ENCODE measurements around the gene AP3S2. TPM values are rescaled to one million over a fixed set of nuclear protein-coding genes. Genes with fewer than 3 reads are reported as not detected.

The AP3S2 gene
- total RNA-seq, 1 donor from 2014 or later, result 40.8 TPM

GRCh38 chr15:89822026-89822425, 71.8 kb downstream of the AP3S2 start:
- no peak for DNase-seq (ENCODE audit: low spot score in 2 of 2)
- FAIRE-seq, result no peak

- FAIRE-seq (no peak), DNase-seq (ENCODE audit: low spot score in 2 of 2) (no peak)
These were observed 72.9 kb downstream of the AP3S2 start for GRCh38 chr15:89820666-89821611.

GRCh38 chr15:89818287-89818686, 75.5 kb downstream of the AP3S2 start:
- no peak for FAIRE-seq

GRCh38 chr15:89817701-89818280, 76.0 kb downstream of the AP3S2 start:
- no peak for DNase-seq (ENCODE audit: low spot score in 2 of 2)
- no peak for FAIRE-seq

More at GRCh38 chr15:89818287-89818686, 75.5 kb downstream of the AP3S2 start:
- no peak for DNase-seq (ENCODE audit: low spot score in 2 of 2)

- no peak for FAIRE-seq
- no peak for DNase-seq (ENCODE audit: low spot score in 2 of 2)
These were observed 78.0 kb downstream of the AP3S2 start for GRCh38 chr15:89815769-89816168.

- DNase-seq (ENCODE audit: low spot score in 2 of 2) (peak in 1 of 2 donors; percentile 44), FAIRE-seq (no peak)
These were observed 79.6 kb downstream of the AP3S2 start for GRCh38 chr15:89814112-89814742.

- FAIRE-seq, result no peak
- DNase-seq (ENCODE audit: low spot score in 2 of 2), result no peak
These were observed 80.2 kb downstream of the AP3S2 start for GRCh38 chr15:89813381-89814111.

GRCh38 chr15:89812847-89813320, 80.9 kb downstream of the AP3S2 start:
- FAIRE-seq (no peak), DNase-seq (ENCODE audit: low spot score in 2 of 2) (no peak)

- peak; percentile 38 to 54 for DNase-seq (ENCODE audit: low spot score in 2 of 2)
- FAIRE-seq, result no peak
These were observed 81.6 kb downstream of the AP3S2 start for GRCh38 chr15:89812011-89812846.

- no peak for DNase-seq (ENCODE audit: low spot score in 2 of 2)
- FAIRE-seq, result no peak
These were observed 83.0 kb downstream of the AP3S2 start for GRCh38 chr15:89810837-89811236.

- FAIRE-seq (no peak), DNase-seq (ENCODE audit: low spot score in 2 of 2) (no peak)
These were observed 84.0 kb downstream of the AP3S2 start for GRCh38 chr15:89809787-89810148.

- FAIRE-seq (no peak), DNase-seq (ENCODE audit: low spot score in 2 of 2) (no peak)
These were observed 84.6 kb downstream of the AP3S2 start for GRCh38 chr15:89809093-89809786.

GRCh38 chr15:89808160-89808870, 85.5 kb downstream of the AP3S2 start:
- DNase-seq (ENCODE audit: low spot score in 2 of 2), result no peak
- no peak for FAIRE-seq

- DNase-seq (ENCODE audit: low spot score in 2 of 2), result no peak
- no peak for FAIRE-seq
These were observed 86.1 kb downstream of the AP3S2 start for GRCh38 chr15:89807689-89808088.

- FAIRE-seq (no peak), DNase-seq (ENCODE audit: low spot score in 2 of 2) (no peak)
These were observed 86.9 kb downstream of the AP3S2 start for GRCh38 chr15:89806559-89807550.

GRCh38 chr15:89806210-89806558, 87.6 kb downstream of the AP3S2 start:
- DNase-seq (ENCODE audit: low spot score in 2 of 2) (no peak), FAIRE-seq (no peak)
